Fibroblast of mammary gland (primary cell): ENCODE measurements around the gene F12.

ENCODE experiments used
- DNase-seq: peaks from one replicate; pipeline ENCODE4 v3.0.0-alpha.2; 2010; ENCODE audit warnings: low read depth
- H3K4me3 ChIP-seq: 2 replicates; pipeline ENCODE4 v1.5.1; 2011; ENCODE audit warnings: low read depth, mild to moderate bottlenecking, low read length, moderate library complexity; ENCODE audit not compliant: control insufficient read depth
- CTCF ChIP-seq: conservative IDR thresholded peaks from 2 replicates; pipeline ENCODE4 v1.5.1; 2011; ENCODE audit warnings: low read depth, low read length, inconsistent platforms; ENCODE audit not compliant: control insufficient read depth, insufficient read depth

F12 gene

GRCh38 chr5:177356746-177357145 is 52.6 kb downstream of the F12 start:
- no peak for TF ChIP-seq CTCF
- no peak overlapping the region for H3K4me3 ChIP-seq
- DNase-seq, result no peak

GRCh38 chr5:177355868-177356168 is 53.5 kb downstream of the F12 start:
- no peak for TF ChIP-seq CTCF
- no peak overlapping the region for H3K4me3 ChIP-seq
- DNase-seq, result no peak

GRCh38 chr5:177355162-177355867 is 54.0 kb downstream of the F12 start:
- no peak for TF ChIP-seq CTCF
- DNase-seq, result no peak
- H3K4me3 ChIP-seq, result no peak overlapping the region

- no peak overlapping the region for H3K4me3 ChIP-seq
- no peak for DNase-seq
- TF ChIP-seq CTCF, result no peak
Observed at GRCh38 chr5:177354711-177355110, 54.7 kb downstream of the F12 start.

GRCh38 chr5:177354256-177354655 is 55.1 kb downstream of the F12 start:
- no peak for TF ChIP-seq CTCF
- DNase-seq, result no peak
- no peak overlapping the region for H3K4me3 ChIP-seq

- H3K4me3 ChIP-seq, result no peak overlapping the region
- DNase-seq, result no peak
- TF ChIP-seq CTCF, result no peak
Observed at GRCh38 chr5:177353093-177353492, 56.3 kb downstream of the F12 start.
